Measurements from ENCODE around the gene ATXN1.

ATXN1 gene

DNA sequence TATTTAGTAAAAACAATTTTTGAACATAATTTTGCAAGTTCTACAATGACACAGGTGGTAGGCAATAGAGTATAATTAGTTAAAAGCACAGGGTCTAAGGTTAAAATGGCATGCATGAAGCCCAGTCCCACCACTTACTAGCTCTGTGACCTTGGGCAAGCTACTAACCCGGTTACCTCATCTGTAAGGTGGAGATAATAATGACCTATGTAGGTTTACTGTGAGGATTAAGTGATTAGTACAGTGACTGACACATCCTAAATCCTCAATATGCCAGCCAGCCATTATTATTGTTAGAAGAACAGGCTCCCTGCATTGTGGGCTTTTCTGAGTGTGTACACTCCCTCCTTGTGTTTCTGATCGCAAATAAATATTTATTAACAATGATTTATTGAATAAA is 26.2 kb downstream of the ATXN1 start:
- Histone ChIP-seq H3K27me3 (replicated peaks) (no peaks in the 10 kb centered on the region), H3K36me3 (replicated peaks) (peaks cover 5% of the 10 kb centered on the region), H3K4me3 (ENCODE audit: low read depth, low read length) (no peak overlapping the region), H3K27ac (no peak overlapping the region)
- TF ChIP-seq, protein P1, sequence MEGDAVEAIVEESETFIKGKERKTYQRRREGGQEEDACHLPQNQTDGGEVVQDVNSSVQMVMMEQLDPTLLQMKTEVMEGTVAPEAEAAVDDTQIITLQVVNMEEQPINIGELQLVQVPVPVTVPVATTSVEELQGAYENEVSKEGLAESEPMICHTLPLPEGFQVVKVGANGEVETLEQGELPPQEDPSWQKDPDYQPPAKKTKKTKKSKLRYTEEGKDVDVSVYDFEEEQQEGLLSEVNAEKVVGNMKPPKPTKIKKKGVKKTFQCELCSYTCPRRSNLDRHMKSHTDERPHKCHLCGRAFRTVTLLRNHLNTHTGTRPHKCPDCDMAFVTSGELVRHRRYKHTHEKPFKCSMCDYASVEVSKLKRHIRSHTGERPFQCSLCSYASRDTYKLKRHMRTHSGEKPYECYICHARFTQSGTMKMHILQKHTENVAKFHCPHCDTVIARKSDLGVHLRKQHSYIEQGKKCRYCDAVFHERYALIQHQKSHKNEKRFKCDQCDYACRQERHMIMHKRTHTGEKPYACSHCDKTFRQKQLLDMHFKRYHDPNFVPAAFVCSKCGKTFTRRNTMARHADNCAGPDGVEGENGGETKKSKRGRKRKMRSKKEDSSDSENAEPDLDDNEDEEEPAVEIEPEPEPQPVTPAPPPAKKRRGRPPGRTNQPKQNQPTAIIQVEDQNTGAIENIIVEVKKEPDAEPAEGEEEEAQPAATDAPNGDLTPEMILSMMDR (IDR thresholded peaks at IDR 0.05; ENCODE audit: low read depth, low read length, missing control alignments): no peak
- DNase-seq: no peak
- in situ Hi-C loops (cut with HindIII; ENCODE audit: low pct_ligation_motif_present, low sequenced_read_pairs): no loop called here

DNA sequence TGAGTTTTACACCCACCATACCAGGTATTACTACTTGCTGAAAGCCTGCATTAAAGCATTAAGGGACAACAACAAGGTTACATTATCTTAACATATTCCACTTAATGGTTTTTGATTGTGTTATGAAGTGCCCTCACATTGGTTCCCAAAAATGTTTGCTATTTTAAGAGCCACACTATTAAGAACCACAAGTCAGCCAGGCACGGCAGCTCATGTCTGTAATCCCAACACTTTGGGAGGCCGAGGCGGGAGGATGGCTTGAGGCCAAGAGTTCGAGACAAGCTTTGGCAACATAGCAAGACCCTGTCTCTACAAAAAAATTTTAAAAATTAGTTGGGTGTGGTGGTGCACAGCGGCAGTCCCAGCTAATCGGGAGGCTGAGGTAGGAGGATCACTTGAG is 28.2 kb downstream of the ATXN1 start:
- in situ Hi-C loops (cut with HindIII; ENCODE audit: low pct_ligation_motif_present, low sequenced_read_pairs): no loop called here
- no peak for DNase-seq
- no peaks in the 10 kb centered on the region for H3K36me3 ChIP-seq (replicated peaks)
- TF ChIP-seq, protein P1 (IDR thresholded peaks at IDR 0.05; ENCODE audit: low read depth, low read length, missing control alignments): no peak
- H3K4me3 ChIP-seq (ENCODE audit: low read depth, low read length): no peak overlapping the region
- H3K27ac ChIP-seq: no peak overlapping the region
- no peaks in the 10 kb centered on the region for H3K27me3 ChIP-seq (replicated peaks)

DNA sequence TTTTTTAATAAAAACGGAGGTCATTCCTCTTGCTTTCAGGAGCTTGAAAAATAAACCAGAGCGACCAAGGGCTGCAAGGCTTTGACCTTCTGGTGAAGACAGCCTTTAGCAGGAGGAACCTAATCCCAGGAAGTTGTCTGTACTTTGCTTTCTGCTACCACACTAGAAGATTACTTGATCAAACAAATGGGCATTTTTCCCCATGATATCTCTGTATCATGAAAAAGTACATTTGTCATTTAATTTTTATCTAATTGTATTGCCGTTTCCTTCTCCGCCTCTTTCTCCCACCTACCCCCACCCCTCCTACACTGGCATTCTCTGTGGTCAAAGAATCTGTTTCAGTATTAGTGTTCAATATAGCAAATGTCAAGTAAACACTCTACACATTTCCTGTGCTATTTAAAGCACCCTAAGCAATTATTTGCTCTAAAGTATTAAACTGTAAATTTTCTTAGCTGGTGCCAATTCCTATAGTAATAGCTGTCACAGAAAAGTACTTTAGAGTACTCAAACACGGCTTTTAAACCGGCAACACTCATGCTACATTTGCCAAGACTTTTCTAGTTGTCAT is 29.7 kb downstream of the ATXN1 start:
- TF ChIP-seq, protein P1 (IDR thresholded peaks at IDR 0.05; ENCODE audit: low read depth, low read length, missing control alignments): no peak
- DNase-seq: no peak

DNA sequence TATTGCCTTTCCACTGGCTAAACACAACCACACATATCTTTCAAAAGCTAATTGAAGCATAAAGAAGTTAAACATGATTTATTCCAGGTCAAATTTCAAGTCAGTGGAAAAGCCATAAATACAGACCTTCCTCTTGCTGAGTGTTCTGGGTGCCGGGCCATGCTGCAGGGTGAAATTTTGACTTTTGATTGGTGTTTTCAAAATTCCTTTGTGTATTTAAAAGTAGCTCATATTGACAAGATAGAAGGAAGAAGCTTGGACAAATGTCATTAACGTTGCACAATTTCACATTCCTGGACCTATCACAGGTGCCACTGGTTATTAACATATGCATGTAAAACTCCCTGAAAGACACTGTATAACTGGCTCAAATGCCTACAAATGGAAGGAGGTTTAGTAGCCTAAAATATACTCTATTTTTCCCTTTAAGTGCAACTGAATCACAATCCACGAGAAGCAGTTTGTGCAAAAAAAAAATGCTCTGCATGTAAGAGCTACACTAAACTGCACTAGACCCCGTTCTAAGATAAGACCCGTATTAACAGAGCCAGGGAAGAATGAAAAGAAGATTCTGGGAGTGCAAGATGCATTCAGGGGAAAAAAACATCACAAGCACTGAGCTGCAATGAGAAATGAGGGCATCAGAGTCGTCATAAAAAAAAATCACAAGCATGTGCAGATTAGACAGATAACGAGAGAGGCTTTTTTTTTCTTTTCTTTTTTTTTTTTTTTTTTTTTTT is 30.4 kb downstream of the ATXN1 start:
- H3K36me3 ChIP-seq (replicated peaks): no peaks in the 10 kb centered on the region
- H3K27ac ChIP-seq: no peak overlapping the region
- in situ Hi-C loops (cut with HindIII; ENCODE audit: low pct_ligation_motif_present, low sequenced_read_pairs): no loop called here
- no peaks in the 10 kb centered on the region for H3K27me3 ChIP-seq (replicated peaks)
- TF ChIP-seq, protein P1 (IDR thresholded peaks at IDR 0.05; ENCODE audit: low read depth, low read length, missing control alignments): no peak
- no peak overlapping the region for H3K4me3 ChIP-seq (ENCODE audit: low read depth, low read length)
- no peak for DNase-seq

More for the DNA sequence above, 29.7 kb downstream of the ATXN1 start:
- Histone ChIP-seq H3K4me3 (ENCODE audit: low read depth, low read length) (no peak overlapping the region), H3K27ac (no peak overlapping the region), H3K36me3 (replicated peaks) (no peaks in the 10 kb centered on the region), H3K27me3 (replicated peaks) (no peaks in the 10 kb centered on the region)
- in situ Hi-C loops (cut with HindIII; ENCODE audit: low pct_ligation_motif_present, low sequenced_read_pairs): no loop called here

DNA sequence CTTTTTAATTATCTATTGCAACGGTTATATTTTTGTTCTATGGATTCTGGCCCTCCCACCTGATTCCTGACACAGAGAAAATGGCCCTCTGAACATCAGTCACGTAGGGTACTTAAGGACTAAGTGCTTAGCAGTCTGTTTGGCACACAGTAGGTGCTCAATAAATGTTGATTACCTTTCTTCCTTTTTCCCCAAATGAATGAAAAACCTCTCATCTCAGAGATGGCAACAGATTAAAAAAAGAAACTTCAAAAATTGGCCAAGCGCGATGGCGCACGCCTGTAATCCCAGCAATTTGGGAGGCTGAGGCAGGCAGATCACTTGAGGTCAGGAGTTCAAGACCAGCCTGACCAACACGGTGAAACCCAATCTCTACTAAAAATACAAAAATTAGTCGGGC is 31.5 kb downstream of the ATXN1 start:
- TF ChIP-seq, protein P1 (IDR thresholded peaks at IDR 0.05; ENCODE audit: low read depth, low read length, missing control alignments): no peak
- DNase-seq: no peak
- no peaks in the 10 kb centered on the region for H3K36me3 ChIP-seq (replicated peaks)
- in situ Hi-C loops (cut with HindIII; ENCODE audit: low pct_ligation_motif_present, low sequenced_read_pairs): no loop called here
- H3K27me3 ChIP-seq (replicated peaks): no peaks in the 10 kb centered on the region
- no peak overlapping the region for H3K4me3 ChIP-seq (ENCODE audit: low read depth, low read length)
- peak overlapping the region; percentile 53 for H3K27ac ChIP-seq

Data from brain microvascular endothelial cell (primary cell).